ENCODE data around the gene FCER2. TPM values are rescaled to one million over a fixed set of nuclear protein-coding genes. Genes with fewer than 3 reads are reported as not detected.

Gene FCER2
- total RNA-seq, 2 experiments from 2014 or later, result 3.3 to 4.6 TPM

DNA sequence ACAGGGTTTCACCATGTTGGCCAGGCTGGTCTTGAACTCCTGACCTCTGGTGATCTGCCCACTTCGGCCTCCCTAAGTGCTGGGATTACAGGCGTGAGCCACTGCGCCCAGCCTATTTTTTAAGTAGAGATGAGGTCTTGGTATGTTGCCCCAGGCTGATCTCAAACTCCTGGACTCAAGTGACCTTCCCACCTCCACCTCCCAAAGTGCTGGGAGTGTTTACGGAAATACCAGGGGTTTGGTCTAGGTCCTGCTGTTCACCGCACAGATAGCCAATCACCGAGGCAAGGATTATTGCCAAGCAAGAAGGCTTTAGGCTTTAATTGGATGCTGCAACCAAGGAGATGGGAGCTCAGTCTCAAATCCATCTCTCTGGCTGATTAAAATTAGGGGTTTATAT is 18.4 kb upstream of the FCER2 start:
- Histone ChIP-seq H3K27ac (ENCODE audit: low read depth, low read length, poor library complexity, severe bottlenecking) (no peak overlapping the region), H3K4me2 (ENCODE audit: low read length) (no peak overlapping the region), H3K36me3 (ENCODE audit: insufficient read depth, low read length) (no peaks in the 10 kb centered on the region), H3K9me2 (ENCODE audit: insufficient read depth, low read length) (no peaks in the 10 kb centered on the region), H3K4me3 (ENCODE audit: low read depth, low read length, poor library complexity, severe bottlenecking) (no peak overlapping the region), H2AFZ (ENCODE audit: low read length) (no peak overlapping the region), H3K79me2 (ENCODE audit: insufficient read depth, low read depth, low read length) (no peaks in the 10 kb centered on the region), H3K9me3 (ENCODE audit: low read length) (no peaks in the 10 kb centered on the region), H4K20me1 (ENCODE audit: insufficient read depth, low read length) (no peaks in the 10 kb centered on the region), H3K4me1 (ENCODE audit: insufficient read depth, low read length, poor library complexity, severe bottlenecking) (peaks cover 12% of the 10 kb centered on the region)
- no TSS peak for BruUV-seq (replicated peaks)
- intact Hi-C loops (cut with micrococcal nuclease; ENCODE audit: unreplicated experiment), result no loop called here
- ChIA-PET CTCF (ENCODE audit: unreplicated experiment) (no interaction called here), POLR2A (interaction anchor here (0.5 kb wide), 1 partner anchor 24 kb away, joined by 5 read pairs; no protein-coding TSS in a partner anchor)
- TF ChIP-seq EZH2phosphoT487 (IDR thresholded peaks at IDR 0.05; ENCODE audit: borderline replicate concordance, low read depth, low read length), result no peak
- TF ChIP-seq, protein P1, sequence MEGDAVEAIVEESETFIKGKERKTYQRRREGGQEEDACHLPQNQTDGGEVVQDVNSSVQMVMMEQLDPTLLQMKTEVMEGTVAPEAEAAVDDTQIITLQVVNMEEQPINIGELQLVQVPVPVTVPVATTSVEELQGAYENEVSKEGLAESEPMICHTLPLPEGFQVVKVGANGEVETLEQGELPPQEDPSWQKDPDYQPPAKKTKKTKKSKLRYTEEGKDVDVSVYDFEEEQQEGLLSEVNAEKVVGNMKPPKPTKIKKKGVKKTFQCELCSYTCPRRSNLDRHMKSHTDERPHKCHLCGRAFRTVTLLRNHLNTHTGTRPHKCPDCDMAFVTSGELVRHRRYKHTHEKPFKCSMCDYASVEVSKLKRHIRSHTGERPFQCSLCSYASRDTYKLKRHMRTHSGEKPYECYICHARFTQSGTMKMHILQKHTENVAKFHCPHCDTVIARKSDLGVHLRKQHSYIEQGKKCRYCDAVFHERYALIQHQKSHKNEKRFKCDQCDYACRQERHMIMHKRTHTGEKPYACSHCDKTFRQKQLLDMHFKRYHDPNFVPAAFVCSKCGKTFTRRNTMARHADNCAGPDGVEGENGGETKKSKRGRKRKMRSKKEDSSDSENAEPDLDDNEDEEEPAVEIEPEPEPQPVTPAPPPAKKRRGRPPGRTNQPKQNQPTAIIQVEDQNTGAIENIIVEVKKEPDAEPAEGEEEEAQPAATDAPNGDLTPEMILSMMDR (conservative IDR thresholded peaks at IDR 0.05; ENCODE audit: low read length), result no peak
- no peak for DNase-seq (ENCODE audit: low spot score)

DNA sequence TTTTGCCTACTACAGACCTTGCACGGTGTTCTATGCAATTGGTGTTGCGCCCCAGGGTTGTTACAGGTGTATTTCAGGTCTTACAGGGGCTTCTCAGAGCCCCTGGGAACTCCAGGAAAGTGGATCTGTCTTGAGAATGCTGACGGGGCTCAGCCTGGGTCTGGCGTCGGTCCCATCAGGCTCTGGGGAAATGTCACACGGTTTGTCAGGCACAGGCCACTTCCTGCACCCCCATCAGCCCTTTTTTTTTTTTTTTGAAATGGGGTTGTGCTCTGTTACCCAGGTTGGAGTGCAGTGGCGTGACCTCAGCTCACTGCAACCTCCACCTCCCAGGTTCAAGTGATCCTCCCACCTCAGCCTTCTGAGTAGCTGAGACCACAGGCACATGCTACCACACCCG is 16.7 kb upstream of the FCER2 start:
- TF ChIP-seq EZH2phosphoT487 (IDR thresholded peaks at IDR 0.05; ENCODE audit: borderline replicate concordance, low read depth, low read length), result no peak
- TF ChIP-seq, protein P1 (conservative IDR thresholded peaks at IDR 0.05; ENCODE audit: low read length), result no peak
- Histone ChIP-seq H3K36me3 (ENCODE audit: insufficient read depth, low read length) (no peaks in the 10 kb centered on the region), H3K27ac (ENCODE audit: low read depth, low read length, poor library complexity, severe bottlenecking) (no peak overlapping the region), H3K9me3 (ENCODE audit: low read length) (no peaks in the 10 kb centered on the region), H2AFZ (ENCODE audit: low read length) (peak overlapping the region; percentile 58), H3K9me2 (ENCODE audit: insufficient read depth, low read length) (no peaks in the 10 kb centered on the region), H3K4me1 (ENCODE audit: insufficient read depth, low read length, poor library complexity, severe bottlenecking) (peaks cover 17% of the 10 kb centered on the region), H3K4me2 (ENCODE audit: low read length) (no peak overlapping the region; the same call in 1 of the 2 replicates), H3K4me3 (ENCODE audit: low read depth, low read length, poor library complexity, severe bottlenecking) (no peak overlapping the region), H4K20me1 (ENCODE audit: insufficient read depth, low read length) (no peaks in the 10 kb centered on the region), H3K79me2 (ENCODE audit: insufficient read depth, low read depth, low read length) (no peaks in the 10 kb centered on the region)
- intact Hi-C loops (cut with micrococcal nuclease; ENCODE audit: unreplicated experiment), result no loop called here
- ChIA-PET CTCF (ENCODE audit: unreplicated experiment) (interaction anchor here (1.0 kb wide), 1 partner anchor 15 kb away, joined by 4 read pairs; no protein-coding TSS in a partner anchor), POLR2A (interaction anchor here (0.6 kb wide), 3 partner anchors 60 to 1943 kb away, joined by 3 to 6 read pairs (median 3); no protein-coding TSS in a partner anchor)
- no TSS peak for BruUV-seq (replicated peaks)
- DNase-seq (ENCODE audit: low spot score), result peak; percentile 46

DNA sequence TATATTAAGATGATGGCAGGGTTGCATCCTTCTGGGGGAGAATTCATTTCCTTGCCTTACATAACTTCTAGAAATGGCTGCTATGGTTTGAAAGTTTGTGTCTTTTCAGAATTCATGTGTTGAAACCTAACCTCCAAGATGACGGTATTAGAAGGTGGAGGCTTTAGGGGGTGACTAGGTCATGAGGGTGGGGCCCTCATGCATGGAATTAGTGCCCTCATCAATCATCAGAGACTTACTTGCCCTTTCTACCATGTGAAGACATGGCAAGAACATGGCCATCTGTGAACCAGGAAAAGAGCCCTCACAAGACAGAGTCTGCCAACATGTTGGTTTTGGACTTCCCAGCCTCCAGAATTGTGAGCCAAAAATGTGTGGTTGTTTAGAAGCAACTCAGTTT is 14.8 kb upstream of the FCER2 start:
- CTCF ChIA-PET (ENCODE audit: unreplicated experiment), result no interaction called here
- no peaks in the 10 kb centered on the region for H3K9me3 ChIP-seq (ENCODE audit: low read length)
- POLR2A ChIA-PET, result interaction anchor here (0.6 to 0.7 kb wide), 3 partner anchors 25 to 1064 kb away, joined by 3 read pairs; no protein-coding TSS in a partner anchor
- no TSS peak for BruUV-seq (replicated peaks)
- DNase-seq (ENCODE audit: low spot score), result no peak
- H2AFZ ChIP-seq (ENCODE audit: low read length), result no peak overlapping the region
- H3K4me3 ChIP-seq (ENCODE audit: low read depth, low read length, poor library complexity, severe bottlenecking), result no peak overlapping the region
- no peaks in the 10 kb centered on the region for H3K79me2 ChIP-seq (ENCODE audit: insufficient read depth, low read depth, low read length)
- intact Hi-C loops (cut with micrococcal nuclease; ENCODE audit: unreplicated experiment), result no loop called here
- H3K4me1 ChIP-seq (ENCODE audit: insufficient read depth, low read length, poor library complexity, severe bottlenecking), result peaks cover 13% of the 10 kb centered on the region
- no peak overlapping the region for H3K4me2 ChIP-seq (ENCODE audit: low read length)
- H3K9me2 ChIP-seq (ENCODE audit: insufficient read depth, low read length), result no peaks in the 10 kb centered on the region
- no peak for TF ChIP-seq EZH2phosphoT487 (IDR thresholded peaks at IDR 0.05; ENCODE audit: borderline replicate concordance, low read depth, low read length)
- TF ChIP-seq, protein P1 (conservative IDR thresholded peaks at IDR 0.05; ENCODE audit: low read length), result no peak
- no peaks in the 10 kb centered on the region for H4K20me1 ChIP-seq (ENCODE audit: insufficient read depth, low read length)
- no peak overlapping the region for H3K27ac ChIP-seq (ENCODE audit: low read depth, low read length, poor library complexity, severe bottlenecking)
- H3K36me3 ChIP-seq (ENCODE audit: insufficient read depth, low read length), result no peaks in the 10 kb centered on the region

All from OCI-LY7 (cell line).